ENCODE results near the gene RAB11FIP3.

The RAB11FIP3 gene

GRCh38 chr16:567373-568256 is 142.2 kb downstream of the RAB11FIP3 start:
- DNase-seq (ENCODE audit: low read depth): no peak

- no peak for DNase-seq (ENCODE audit: low read depth)
These were observed 143.2 kb downstream of the RAB11FIP3 start for GRCh38 chr16:568401-569258.

- peak; percentile 46 for DNase-seq (ENCODE audit: low read depth)
These were observed 144.2 kb downstream of the RAB11FIP3 start, which contains the start of gene PIGQ for GRCh38 chr16:569445-570254. TSS of gene PIGQ (plus strand) at chr16:569968. CDS start at chr16:574075, 4,107 bp downstream.
